Tongue (tissue), 2 donors: Measurements from ENCODE around the gene CPEB4. TPM values are rescaled to one million over a fixed set of nuclear protein-coding genes. Genes with fewer than 3 reads are reported as not detected.

Experiments used
- DNase-seq: peaks from one replicate; pipeline ENCODE4 v3.0.0-alpha.2; 2015
- total RNA-seq: library from RNA; depleted of rRNA; stranded (reverse); fragments of >200 nt; gene quantifications from one replicate; pipeline ENCODE4 v1.2.3, GENCODE V29; 2014

The CPEB4 gene
- total RNA-seq, 1 donor from 2014 or later: 90.0 TPM

DNA sequence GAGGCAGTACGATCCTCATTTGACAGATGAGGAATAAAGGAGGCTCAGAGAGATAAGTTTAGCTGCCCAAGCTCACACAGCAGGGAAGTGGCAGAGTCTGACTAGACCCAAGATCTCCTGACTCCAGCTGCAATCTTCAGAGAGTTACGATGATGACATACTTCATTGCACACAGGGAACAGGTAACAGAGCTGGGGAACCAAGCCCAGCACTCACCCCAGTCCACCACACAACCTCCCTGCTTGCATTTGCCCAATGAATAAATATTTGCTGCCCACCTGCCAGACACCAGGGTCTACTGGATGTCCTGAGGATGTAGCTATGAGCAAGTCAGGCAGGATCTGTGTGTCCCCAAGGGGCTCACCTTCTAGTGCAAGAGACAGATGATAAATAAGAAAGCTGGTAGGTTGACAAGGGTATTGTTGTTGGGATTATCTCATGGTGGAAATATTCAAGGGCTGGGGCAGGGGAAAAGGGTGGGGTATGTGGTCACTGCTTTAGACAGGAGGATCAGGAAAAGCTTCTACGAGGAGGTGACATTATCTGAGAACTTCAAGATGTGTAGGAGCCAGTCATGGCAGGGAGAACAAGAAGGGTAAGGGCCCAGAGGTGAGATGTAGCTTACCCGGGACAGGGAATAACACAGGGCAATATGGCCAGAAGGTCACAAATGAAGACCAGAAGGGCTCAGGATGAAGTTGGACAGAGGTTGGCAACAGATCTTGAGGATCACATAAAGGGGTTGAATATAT, 28.6 kb upstream of the CPEB4 start:
- DNase-seq: no peak

DNA sequence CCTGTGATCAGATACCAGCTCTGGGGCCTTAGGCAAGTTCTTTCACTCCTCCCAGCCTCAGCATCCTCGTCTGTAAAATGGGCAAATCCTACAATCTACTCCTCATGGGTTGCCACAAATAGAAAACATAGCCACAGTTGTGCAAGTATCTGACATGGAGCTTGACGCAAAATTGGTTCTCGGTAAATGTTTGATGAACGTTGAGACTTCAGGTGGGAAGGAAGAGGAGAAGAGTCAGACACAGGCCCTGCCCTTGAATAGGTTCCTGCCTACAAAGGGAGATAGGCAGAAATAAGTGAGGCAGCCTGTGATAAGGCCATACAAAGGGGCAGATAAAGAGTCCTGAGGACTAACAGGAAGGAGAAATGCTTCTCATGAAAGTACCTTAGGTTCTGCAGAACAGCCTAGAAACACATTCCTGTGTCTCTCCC, 26.1 kb upstream of the CPEB4 start:
- DNase-seq: no peak

DNA sequence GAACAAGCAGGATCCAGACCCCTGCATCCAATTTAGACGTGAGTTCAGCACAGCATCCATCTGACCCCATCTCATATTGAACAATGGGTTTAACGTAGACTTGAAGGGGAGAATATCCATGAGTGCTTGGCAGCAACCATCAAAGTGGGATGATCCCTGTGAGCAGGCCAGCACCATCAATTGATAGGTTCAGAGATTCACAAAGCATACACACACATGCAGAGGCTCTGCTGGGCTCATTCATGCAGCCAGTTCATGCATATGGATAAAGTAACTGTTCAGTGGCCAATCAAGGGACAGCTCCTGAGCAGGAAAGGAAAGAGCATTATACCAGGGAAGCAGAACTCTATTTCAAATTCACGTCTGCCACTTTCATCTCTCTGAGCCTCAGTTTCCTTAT, 24.8 kb upstream of the CPEB4 start:
- no peak for DNase-seq

GRCh38 chr5:173864126-173865050, 23.8 kb upstream of the CPEB4 start:
- no peak for DNase-seq

DNA sequence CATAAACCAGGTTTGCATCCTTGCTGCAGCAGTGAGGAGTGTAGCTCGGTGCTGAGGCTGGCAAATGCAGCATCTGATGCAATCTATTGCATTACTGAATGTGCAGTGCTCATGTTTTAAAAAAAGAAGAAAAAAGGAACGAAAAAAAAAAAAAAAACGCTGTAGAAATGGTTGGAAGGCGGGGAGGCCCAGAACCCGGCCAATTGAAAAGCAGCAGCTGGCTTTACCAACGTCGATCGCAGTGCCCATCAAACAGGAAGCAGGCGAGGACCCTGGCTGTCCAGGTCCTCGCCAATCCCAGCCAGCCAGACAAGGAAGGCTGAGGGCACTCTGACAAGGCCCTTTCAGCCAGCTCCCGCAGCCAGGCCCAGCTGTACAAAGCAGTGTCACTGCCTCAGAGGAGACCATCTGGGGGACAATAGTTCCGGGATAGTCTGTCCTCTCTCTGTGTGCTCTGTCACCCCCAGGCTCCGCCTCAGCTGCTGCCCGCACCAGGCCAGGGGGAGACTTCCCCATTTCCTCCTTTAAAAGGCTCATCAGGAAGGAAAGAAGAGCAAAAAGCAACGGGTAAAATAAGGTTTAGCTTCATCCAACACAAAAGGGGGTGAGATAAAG, 21.8 kb upstream of the CPEB4 start:
- DNase-seq: no peak

DNA sequence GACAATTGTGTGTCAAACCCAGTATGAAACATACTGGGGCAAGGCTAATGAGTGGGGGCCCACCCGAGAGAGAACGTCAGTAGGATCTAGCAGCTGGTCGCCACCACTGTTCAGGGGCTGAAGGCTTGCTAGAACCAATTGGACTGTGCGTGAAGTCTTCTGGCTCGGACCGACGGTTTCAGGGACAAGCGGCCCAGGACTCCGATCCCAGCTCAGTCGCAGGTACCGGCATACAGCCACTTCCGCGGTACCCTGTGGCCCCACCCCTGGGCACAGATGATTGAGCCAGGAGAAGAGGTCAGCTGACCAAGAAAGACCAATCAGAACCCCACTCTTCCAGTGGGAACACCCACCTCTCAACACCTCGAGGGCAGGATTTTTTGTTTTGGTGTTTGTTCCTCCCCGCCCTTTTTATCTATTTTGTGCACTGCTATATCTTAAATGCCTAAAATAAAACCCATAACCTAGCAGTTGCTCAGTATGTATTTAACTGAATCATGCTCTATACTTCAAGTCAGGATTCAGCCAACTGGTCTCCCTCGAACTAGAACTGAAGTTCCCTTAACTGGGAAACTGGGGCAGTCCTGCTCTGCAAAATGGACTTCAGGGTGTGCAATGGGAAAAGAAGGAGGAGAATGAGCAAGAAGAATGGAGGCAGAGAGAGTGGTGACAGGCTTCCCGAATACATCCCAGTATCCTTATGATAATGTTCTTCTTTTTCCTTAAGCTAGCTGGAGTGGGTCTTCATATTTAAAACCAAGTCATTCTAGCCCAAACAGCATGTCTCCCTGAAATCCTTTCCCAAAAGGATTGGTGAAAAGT, 21.1 kb upstream of the CPEB4 start:
- DNase-seq: no peak

- peak; percentile 44 for DNase-seq
Measured at GRCh38 chr5:173868096-173868880, 19.9 kb upstream of the CPEB4 start.

GRCh38 chr5:173869316-173869715, 18.8 kb upstream of the CPEB4 start:
- DNase-seq: peak; percentile 21

- DNase-seq: no peak
Measured at GRCh38 chr5:173872957-173873305, 15.2 kb upstream of the CPEB4 start.

GRCh38 chr5:173873306-173873922, 14.7 kb upstream of the CPEB4 start:
- DNase-seq: no peak

DNA sequence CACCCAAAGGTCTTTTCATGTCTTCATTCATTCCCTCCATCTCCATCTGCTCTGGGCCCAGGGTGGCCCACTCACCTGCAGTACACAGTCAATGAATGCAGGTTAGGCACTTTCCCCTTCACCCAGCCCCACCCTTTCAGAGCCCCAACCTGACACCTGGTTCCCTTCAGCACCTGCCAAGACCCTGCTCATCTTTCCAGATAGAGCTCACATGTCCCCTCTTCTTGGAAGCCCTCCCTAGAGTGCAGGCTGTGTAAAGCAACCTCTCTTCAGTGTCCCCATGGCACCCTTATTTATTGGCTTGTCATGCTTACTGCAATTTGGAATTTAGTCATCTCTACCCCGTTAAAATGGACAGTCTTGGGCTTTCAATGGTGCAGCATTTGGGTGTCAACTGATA, 13.0 kb upstream of the CPEB4 start:
- DNase-seq: no peak

GRCh38 chr5:173878224-173878967, 9.8 kb upstream of the CPEB4 start:
- no peak for DNase-seq

DNA sequence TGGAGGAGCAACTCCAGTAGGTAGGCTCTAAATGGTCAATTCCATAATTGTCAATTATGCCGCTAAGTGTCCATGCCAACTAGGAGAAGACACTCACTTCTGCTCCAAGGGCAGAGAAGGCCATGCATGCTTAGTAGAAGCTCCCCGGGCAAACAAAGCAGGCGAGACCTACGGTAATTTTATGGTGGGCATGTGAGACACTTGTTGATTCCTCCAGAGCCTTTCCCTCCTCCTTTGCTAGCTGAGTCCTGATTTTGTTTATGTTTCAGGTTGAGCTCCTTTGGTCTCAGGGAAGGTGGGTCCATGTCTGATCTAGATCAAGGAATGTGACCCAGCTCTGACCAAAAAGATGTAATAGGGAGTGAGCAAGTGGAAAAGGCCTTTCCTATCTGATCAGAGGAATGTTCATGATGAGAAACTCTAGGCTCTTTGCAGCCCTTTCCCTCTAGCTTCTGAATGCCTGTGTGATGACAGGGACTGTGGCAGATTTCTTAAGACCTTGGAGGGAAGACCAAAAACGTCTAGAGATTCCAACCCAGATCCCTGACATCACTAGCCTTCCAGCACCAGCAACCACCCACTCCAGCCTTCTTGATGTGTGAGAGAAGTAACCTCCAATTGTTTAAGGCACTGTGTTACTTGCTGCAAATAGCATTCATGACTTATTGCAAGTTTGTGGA, 7.7 kb upstream of the CPEB4 start:
- no peak for DNase-seq

DNA sequence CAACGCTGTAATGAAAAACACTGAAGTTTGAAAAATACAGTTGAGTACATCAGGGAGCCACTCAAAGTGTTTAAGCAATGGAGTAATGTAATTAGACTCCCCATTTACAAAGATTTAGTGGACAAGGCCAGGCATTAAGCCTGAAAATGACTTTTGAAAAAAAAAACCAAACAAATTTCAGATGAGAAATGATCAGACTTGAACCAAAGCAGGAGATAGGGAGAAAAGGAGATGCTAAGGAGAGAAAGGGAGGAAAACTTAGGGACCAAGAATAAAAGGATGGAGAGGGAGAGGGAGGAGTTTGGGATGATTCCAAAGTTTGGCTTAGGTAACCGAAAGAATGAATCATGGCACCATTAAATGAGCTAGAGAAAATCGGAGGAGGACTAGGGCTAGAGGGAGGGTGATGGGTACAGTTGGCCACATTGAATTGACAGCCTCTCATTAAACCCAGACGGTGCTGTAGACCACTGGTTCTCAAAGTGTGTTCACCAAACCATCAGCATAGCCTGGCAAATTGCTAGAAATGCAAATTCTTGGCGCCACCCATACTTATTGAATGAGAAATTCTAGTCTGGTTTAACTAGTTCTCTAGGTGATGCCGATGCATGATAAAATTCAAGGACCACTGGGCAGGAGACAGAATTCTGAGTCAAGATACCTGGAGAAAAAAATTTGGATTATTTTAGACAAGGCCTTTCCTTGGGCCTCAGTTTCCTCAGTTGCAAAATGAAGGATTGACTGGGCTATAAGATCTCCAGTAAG, 6.2 kb upstream of the CPEB4 start:
- DNase-seq: no peak

DNA sequence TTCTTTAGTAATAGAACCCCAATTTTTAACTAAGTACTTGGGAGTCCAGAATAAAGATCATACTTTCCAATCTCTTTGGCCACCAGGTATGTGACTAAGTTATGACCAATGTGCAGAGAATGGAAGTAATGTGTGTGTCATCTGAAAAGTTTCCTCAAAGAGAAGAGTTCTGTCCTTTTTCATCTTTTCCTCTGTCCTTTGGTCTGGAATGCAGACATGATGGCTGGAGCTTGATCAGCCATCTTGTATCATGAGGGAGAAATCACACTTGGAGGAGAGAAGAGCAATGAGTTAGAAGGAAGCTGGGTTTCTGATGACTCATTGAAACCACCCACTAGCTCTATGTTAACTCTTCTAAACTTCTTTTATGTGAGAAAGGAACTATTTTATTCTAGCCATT, 5.5 kb upstream of the CPEB4 start:
- DNase-seq: no peak

- no peak for DNase-seq
Measured at GRCh38 chr5:173883347-173883924, 4.7 kb upstream of the CPEB4 start.

DNA sequence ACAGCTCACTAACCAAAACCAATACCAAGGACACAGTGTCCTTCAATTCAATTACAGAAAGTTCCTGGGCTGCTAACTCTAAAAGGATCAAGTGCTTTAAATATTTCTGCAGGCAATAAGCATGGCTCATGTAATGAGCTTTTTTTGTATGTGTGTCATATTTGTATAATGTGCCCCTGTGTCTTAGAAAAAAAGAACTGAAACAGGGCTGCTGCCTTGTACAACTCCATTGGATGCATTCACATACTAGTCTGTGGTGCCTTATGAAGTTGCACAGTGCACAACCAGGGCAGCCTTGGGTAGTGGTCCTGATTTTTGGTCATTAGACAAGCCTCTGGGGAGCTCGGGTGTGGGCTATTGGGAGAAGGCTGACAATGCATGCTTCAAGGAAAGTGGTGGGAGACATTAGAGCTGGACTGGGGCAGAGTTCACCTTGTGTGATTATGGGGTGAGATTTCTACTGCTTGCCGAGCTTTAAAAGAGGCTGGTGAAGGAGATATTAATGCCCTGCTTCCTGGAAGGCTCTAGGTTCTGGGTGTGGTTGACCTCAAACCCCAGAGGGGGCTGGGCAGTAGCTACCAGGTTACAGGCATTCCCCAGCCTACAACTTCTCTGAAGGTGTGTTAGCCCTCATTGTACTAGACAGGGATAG, 3.6 kb upstream of the CPEB4 start:
- DNase-seq: no peak

- no peak for DNase-seq
Measured at GRCh38 chr5:173885054-173885443, 3.1 kb upstream of the CPEB4 start.
